ENCODE data around the gene EFEMP2.

DNA sequence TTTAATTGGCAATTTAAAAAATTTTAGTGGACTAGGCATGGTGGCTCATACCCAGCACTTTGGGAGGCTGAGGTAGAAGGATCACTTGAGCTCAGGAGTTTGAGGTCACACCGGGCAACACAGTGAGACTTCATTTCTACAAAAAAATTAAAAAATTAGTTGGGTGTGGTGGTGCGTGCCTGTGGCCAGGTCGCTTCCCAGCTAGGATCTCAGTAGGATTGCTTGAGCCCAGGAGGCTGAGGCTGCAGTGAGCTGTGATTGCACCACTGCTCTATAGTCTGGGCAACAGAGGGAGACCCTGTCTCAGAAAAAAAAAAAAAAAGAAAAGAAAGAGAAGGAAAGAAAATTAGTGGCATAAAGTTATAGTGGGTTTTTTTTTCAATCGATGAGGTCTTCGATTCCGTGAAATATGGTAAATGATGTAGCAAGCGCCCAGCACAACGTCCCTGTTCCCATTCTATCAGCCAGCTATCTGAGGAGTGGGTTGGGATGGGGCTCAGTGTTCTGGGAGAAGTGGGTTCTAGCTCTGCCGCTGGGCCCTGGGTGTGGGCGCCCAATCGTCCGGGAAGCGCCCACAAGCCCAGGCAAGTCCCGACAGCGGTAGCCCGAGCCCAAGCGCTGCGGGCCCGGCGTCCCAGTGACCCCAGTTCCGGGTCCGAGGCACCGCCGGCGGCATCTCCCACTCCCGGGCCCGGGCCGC lies 26.2 kb upstream of the EFEMP2 start:
- no peak for TF ChIP-seq BACH2 (CRISPR knock-in tag; IDR thresholded peaks at IDR 0.05; ENCODE audit: borderline replicate concordance)
- no peak for TF ChIP-seq TCF4 (CRISPR knock-in tag; IDR thresholded peaks at IDR 0.05; ENCODE audit: borderline replicate concordance)
- TF ChIP-seq, protein P1, sequence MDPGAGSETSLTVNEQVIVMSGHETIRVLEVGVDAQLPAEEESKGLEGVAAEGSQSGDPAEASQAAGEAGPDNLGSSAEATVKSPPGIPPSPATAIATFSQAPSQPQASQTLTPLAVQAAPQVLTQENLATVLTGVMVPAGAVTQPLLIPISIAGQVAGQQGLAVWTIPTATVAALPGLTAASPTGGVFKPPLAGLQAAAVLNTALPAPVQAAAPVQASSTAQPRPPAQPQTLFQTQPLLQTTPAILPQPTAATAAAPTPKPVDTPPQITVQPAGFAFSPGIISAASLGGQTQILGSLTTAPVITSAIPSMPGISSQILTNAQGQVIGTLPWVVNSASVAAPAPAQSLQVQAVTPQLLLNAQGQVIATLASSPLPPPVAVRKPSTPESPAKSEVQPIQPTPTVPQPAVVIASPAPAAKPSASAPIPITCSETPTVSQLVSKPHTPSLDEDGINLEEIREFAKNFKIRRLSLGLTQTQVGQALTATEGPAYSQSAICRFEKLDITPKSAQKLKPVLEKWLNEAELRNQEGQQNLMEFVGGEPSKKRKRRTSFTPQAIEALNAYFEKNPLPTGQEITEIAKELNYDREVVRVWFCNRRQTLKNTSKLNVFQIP (CRISPR knock-in tag; IDR thresholded peaks at IDR 0.05; ENCODE audit: borderline replicate concordance, low read depth) = no peak
- TF ChIP-seq ZNF70 (CRISPR knock-in tag; IDR thresholded peaks at IDR 0.05) = no peak
- no peak for TF ChIP-seq ZC3H10 (CRISPR knock-in tag; IDR thresholded peaks at IDR 0.05)
- no peak for TF ChIP-seq ZFP30 (CRISPR knock-in tag; IDR thresholded peaks at IDR 0.05)
- TF ChIP-seq ZFP3 (CRISPR knock-in tag; IDR thresholded peaks at IDR 0.05) = no peak
- TF ChIP-seq RARB (CRISPR knock-in tag; IDR thresholded peaks at IDR 0.05) = no peak
- TF ChIP-seq, protein P2, sequence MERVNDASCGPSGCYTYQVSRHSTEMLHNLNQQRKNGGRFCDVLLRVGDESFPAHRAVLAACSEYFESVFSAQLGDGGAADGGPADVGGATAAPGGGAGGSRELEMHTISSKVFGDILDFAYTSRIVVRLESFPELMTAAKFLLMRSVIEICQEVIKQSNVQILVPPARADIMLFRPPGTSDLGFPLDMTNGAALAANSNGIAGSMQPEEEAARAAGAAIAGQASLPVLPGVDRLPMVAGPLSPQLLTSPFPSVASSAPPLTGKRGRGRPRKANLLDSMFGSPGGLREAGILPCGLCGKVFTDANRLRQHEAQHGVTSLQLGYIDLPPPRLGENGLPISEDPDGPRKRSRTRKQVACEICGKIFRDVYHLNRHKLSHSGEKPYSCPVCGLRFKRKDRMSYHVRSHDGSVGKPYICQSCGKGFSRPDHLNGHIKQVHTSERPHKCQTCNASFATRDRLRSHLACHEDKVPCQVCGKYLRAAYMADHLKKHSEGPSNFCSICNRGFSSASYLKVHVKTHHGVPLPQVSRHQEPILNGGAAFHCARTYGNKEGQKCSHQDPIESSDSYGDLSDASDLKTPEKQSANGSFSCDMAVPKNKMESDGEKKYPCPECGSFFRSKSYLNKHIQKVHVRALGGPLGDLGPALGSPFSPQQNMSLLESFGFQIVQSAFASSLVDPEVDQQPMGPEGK (CRISPR knock-in tag; IDR thresholded peaks at IDR 0.05; ENCODE audit: borderline replicate concordance) = no peak
- TF ChIP-seq ISL1 (CRISPR knock-in tag; IDR thresholded peaks at IDR 0.05) = no peak
- TF ChIP-seq, protein P3, sequence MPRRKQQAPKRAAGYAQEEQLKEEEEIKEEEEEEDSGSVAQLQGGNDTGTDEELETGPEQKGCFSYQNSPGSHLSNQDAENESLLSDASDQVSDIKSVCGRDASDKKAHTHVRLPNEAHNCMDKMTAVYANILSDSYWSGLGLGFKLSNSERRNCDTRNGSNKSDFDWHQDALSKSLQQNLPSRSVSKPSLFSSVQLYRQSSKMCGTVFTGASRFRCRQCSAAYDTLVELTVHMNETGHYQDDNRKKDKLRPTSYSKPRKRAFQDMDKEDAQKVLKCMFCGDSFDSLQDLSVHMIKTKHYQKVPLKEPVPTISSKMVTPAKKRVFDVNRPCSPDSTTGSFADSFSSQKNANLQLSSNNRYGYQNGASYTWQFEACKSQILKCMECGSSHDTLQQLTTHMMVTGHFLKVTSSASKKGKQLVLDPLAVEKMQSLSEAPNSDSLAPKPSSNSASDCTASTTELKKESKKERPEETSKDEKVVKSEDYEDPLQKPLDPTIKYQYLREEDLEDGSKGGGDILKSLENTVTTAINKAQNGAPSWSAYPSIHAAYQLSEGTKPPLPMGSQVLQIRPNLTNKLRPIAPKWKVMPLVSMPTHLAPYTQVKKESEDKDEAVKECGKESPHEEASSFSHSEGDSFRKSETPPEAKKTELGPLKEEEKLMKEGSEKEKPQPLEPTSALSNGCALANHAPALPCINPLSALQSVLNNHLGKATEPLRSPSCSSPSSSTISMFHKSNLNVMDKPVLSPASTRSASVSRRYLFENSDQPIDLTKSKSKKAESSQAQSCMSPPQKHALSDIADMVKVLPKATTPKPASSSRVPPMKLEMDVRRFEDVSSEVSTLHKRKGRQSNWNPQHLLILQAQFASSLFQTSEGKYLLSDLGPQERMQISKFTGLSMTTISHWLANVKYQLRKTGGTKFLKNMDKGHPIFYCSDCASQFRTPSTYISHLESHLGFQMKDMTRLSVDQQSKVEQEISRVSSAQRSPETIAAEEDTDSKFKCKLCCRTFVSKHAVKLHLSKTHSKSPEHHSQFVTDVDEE (CRISPR knock-in tag; IDR thresholded peaks at IDR 0.05) = no peak
- TF ChIP-seq, protein P4, sequence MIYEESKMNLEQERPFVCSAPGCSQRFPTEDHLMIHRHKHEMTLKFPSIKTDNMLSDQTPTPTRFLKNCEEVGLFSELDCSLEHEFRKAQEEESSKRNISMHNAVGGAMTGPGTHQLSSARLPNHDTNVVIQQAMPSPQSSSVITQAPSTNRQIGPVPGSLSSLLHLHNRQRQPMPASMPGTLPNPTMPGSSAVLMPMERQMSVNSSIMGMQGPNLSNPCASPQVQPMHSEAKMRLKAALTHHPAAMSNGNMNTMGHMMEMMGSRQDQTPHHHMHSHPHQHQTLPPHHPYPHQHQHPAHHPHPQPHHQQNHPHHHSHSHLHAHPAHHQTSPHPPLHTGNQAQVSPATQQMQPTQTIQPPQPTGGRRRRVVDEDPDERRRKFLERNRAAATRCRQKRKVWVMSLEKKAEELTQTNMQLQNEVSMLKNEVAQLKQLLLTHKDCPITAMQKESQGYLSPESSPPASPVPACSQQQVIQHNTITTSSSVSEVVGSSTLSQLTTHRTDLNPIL (CRISPR knock-in tag; IDR thresholded peaks at IDR 0.05; ENCODE audit: low read depth) = no peak
- no peak for TF ChIP-seq OSR1 (CRISPR knock-in tag; IDR thresholded peaks at IDR 0.05)
- TF ChIP-seq ARNTL (CRISPR knock-in tag; IDR thresholded peaks at IDR 0.05; ENCODE audit: borderline replicate concordance, low read depth) = no peak
